Measurements from ENCODE around the gene FAM107A. TPM values are rescaled to one million over a fixed set of nuclear protein-coding genes. Genes with fewer than 3 reads are reported as not detected.

FAM107A gene
- total RNA-seq, 1 experiment from 2014 or later: not detected

- H3K4me3 Mint-ChIP-seq (ENCODE audit: unreplicated experiment): no peak overlapping the region
- Histone ChIP-seq H3K4me3 (ENCODE audit: low read depth, low read length) (no peak overlapping the region), H3K9me3 (no peaks in the 10 kb centered on the region), H3K27me3 (replicated peaks; ENCODE audit: control insufficient read depth, insufficient read depth, low read length) (no peaks in the 10 kb centered on the region), H3K36me3 (ENCODE audit: control insufficient read depth, insufficient read depth, low read length) (no peaks in the 10 kb centered on the region), H3K4me1 (peaks cover 20% of the 10 kb centered on the region)
- peak; percentile 62 to 81 for DNase-seq
- peak overlapping the region; percentile 38 for H3K27ac Mint-ChIP-seq (ENCODE audit: unreplicated experiment)
- TF ChIP-seq, protein P1, sequence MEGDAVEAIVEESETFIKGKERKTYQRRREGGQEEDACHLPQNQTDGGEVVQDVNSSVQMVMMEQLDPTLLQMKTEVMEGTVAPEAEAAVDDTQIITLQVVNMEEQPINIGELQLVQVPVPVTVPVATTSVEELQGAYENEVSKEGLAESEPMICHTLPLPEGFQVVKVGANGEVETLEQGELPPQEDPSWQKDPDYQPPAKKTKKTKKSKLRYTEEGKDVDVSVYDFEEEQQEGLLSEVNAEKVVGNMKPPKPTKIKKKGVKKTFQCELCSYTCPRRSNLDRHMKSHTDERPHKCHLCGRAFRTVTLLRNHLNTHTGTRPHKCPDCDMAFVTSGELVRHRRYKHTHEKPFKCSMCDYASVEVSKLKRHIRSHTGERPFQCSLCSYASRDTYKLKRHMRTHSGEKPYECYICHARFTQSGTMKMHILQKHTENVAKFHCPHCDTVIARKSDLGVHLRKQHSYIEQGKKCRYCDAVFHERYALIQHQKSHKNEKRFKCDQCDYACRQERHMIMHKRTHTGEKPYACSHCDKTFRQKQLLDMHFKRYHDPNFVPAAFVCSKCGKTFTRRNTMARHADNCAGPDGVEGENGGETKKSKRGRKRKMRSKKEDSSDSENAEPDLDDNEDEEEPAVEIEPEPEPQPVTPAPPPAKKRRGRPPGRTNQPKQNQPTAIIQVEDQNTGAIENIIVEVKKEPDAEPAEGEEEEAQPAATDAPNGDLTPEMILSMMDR (IDR thresholded peaks at IDR 0.05; ENCODE audit: insufficient read depth in 1 of 2, low read depth in 1 of 2, low read length in 1 of 2, severe bottlenecking in 1 of 2, unreplicated experiment in 1 of 2): peak; percentile 74 to 92
- BruUV-seq (replicated peaks): no TSS peak
- H3K4me1 Mint-ChIP-seq (ENCODE audit: low read depth, unreplicated experiment): peaks cover 19% of the 10 kb centered on the region
- peaks cover 11% of the 10 kb centered on the region for H3K9me3 Mint-ChIP-seq (ENCODE audit: unreplicated experiment)
- H3K27me3 Mint-ChIP-seq (ENCODE audit: insufficient read depth, unreplicated experiment): no peaks in the 10 kb centered on the region
- POLR2A ChIA-PET: no interaction called here
- CTCF ChIA-PET: interaction anchor here (0.6 to 3.8 kb wide), 9 partner anchors 9 to 95 kb away, joined by 3 to 29 read pairs (median 4); no protein-coding TSS in a partner anchor
- intact Hi-C loops (cut with micrococcal nuclease; ENCODE audit: unreplicated experiment): loop anchor here (1.0 to 5.0 kb wide), 3 partner anchors 17 to 62 kb away; no protein-coding TSS in a partner anchor
- H3K36me3 Mint-ChIP-seq (ENCODE audit: insufficient read depth, unreplicated experiment): no peaks in the 10 kb centered on the region
These were observed 8.5 kb downstream of the FAM107A start for GRCh38 chr3:58568572-58569286.

GRCh38 chr3:58567251-58567515 is 10.0 kb downstream of the FAM107A start:
- no TSS peak for BruUV-seq (replicated peaks)
- ChIA-PET CTCF (interaction anchor here (2.3 to 3.8 kb wide), 2 partner anchors 63 kb away, joined by 11 to 29 read pairs; no protein-coding TSS in a partner anchor), POLR2A (no interaction called here)
- H3K27ac Mint-ChIP-seq (ENCODE audit: unreplicated experiment): no peak overlapping the region
- Histone ChIP-seq H3K9me3 (no peaks in the 10 kb centered on the region), H3K36me3 (ENCODE audit: control insufficient read depth, insufficient read depth, low read length) (no peaks in the 10 kb centered on the region), H3K4me3 (ENCODE audit: low read depth, low read length) (no peak overlapping the region), H3K4me1 (peaks cover 22% of the 10 kb centered on the region), H3K27me3 (replicated peaks; ENCODE audit: control insufficient read depth, insufficient read depth, low read length) (no peaks in the 10 kb centered on the region)
- peaks cover 10% of the 10 kb centered on the region for H3K9me3 Mint-ChIP-seq (ENCODE audit: unreplicated experiment)
- H3K4me1 Mint-ChIP-seq (ENCODE audit: low read depth, unreplicated experiment): peaks cover 32% of the 10 kb centered on the region
- no peaks in the 10 kb centered on the region for H3K27me3 Mint-ChIP-seq (ENCODE audit: insufficient read depth, unreplicated experiment)
- intact Hi-C loops (cut with micrococcal nuclease; ENCODE audit: unreplicated experiment): loop anchor here (5.0 kb wide), 1 partner anchor 40 kb away; no protein-coding TSS in a partner anchor
- no peak for DNase-seq
- TF ChIP-seq, protein P1 (IDR thresholded peaks at IDR 0.05; ENCODE audit: insufficient read depth in 1 of 2, low read depth in 1 of 2, low read length in 1 of 2, severe bottlenecking in 1 of 2, unreplicated experiment in 1 of 2): no peak
- H3K36me3 Mint-ChIP-seq (ENCODE audit: insufficient read depth, unreplicated experiment): no peaks in the 10 kb centered on the region
- H3K4me3 Mint-ChIP-seq (ENCODE audit: unreplicated experiment): no peak overlapping the region

GRCh38 chr3:58566398-58567250 is 10.6 kb downstream of the FAM107A start:
- no peaks in the 10 kb centered on the region for H3K36me3 ChIP-seq (ENCODE audit: control insufficient read depth, insufficient read depth, low read length)
- no peak overlapping the region for H3K4me3 ChIP-seq (ENCODE audit: low read depth, low read length)
- no peak for DNase-seq
- H3K27ac Mint-ChIP-seq (ENCODE audit: unreplicated experiment): peak overlapping the region; percentile 87
- peaks cover 4% of the 10 kb centered on the region for H3K9me3 Mint-ChIP-seq (ENCODE audit: unreplicated experiment)
- BruUV-seq (replicated peaks): no TSS peak
- no peaks in the 10 kb centered on the region for H3K36me3 Mint-ChIP-seq (ENCODE audit: insufficient read depth, unreplicated experiment)
- ChIA-PET CTCF (interaction anchor here (2.3 kb wide), 1 partner anchor 64 kb away, joined by 11 read pairs; no protein-coding TSS in a partner anchor), POLR2A (no interaction called here)
- no peaks in the 10 kb centered on the region for H3K9me3 ChIP-seq
- intact Hi-C loops (cut with micrococcal nuclease; ENCODE audit: unreplicated experiment): loop anchor here (5.0 kb wide), 1 partner anchor 39 kb away; no protein-coding TSS in a partner anchor
- H3K4me1 Mint-ChIP-seq (ENCODE audit: low read depth, unreplicated experiment): peaks cover 36% of the 10 kb centered on the region
- no peaks in the 10 kb centered on the region for H3K27me3 Mint-ChIP-seq (ENCODE audit: insufficient read depth, unreplicated experiment)
- no peaks in the 10 kb centered on the region for H3K27me3 ChIP-seq (replicated peaks; ENCODE audit: control insufficient read depth, insufficient read depth, low read length)
- H3K4me3 Mint-ChIP-seq (ENCODE audit: unreplicated experiment): no peak overlapping the region
- TF ChIP-seq, protein P1 (IDR thresholded peaks at IDR 0.05; ENCODE audit: insufficient read depth in 1 of 2, low read depth in 1 of 2, low read length in 1 of 2, severe bottlenecking in 1 of 2, unreplicated experiment in 1 of 2): no peak
- peaks cover 27% of the 10 kb centered on the region for H3K4me1 ChIP-seq

Measured in Caco-2 (cell line).